ENCODE data around the gene TSN.

The TSN gene

GRCh38 chr2:121776361-121776760 is 20.9 kb downstream of the TSN start:
- no peak overlapping the region for H3K27ac Mint-ChIP-seq
- H3K4me3 Mint-ChIP-seq, result no peak overlapping the region
- no peaks in the 10 kb centered on the region for H3K27me3 Mint-ChIP-seq

GRCh38 chr2:121776885-121777698 is 21.6 kb downstream of the TSN start:
- H3K36me3 Mint-ChIP-seq, result no peaks in the 10 kb centered on the region
- no peak overlapping the region for H3K4me3 Mint-ChIP-seq
- no peaks in the 10 kb centered on the region for H3K4me1 Mint-ChIP-seq (ENCODE audit: low read depth)
- H3K9me3 Mint-ChIP-seq (ENCODE audit: low read depth), result no peaks in the 10 kb centered on the region
- no peak overlapping the region for H3K27ac Mint-ChIP-seq
- H3K27me3 Mint-ChIP-seq, result no peaks in the 10 kb centered on the region

More at GRCh38 chr2:121776361-121776760, 20.9 kb downstream of the TSN start:
- no peaks in the 10 kb centered on the region for H3K4me1 Mint-ChIP-seq (ENCODE audit: low read depth)
- no peaks in the 10 kb centered on the region for H3K36me3 Mint-ChIP-seq
- H3K9me3 Mint-ChIP-seq (ENCODE audit: low read depth), result no peaks in the 10 kb centered on the region

- H3K27ac Mint-ChIP-seq, result no peak overlapping the region
- H3K9me3 Mint-ChIP-seq (ENCODE audit: low read depth), result no peaks in the 10 kb centered on the region
- no peak overlapping the region for H3K4me3 Mint-ChIP-seq
- no peaks in the 10 kb centered on the region for H3K4me1 Mint-ChIP-seq (ENCODE audit: low read depth)
- H3K36me3 Mint-ChIP-seq, result no peaks in the 10 kb centered on the region
- no peaks in the 10 kb centered on the region for H3K27me3 Mint-ChIP-seq
Measured at GRCh38 chr2:121777699-121778058, 22.2 kb downstream of the TSN start.

GRCh38 chr2:121778741-121779487 is 23.5 kb downstream of the TSN start:
- Mint-ChIP-seq H3K9me3 (ENCODE audit: low read depth) (no peaks in the 10 kb centered on the region), H3K27me3 (no peaks in the 10 kb centered on the region), H3K4me1 (ENCODE audit: low read depth) (no peaks in the 10 kb centered on the region), H3K36me3 (no peaks in the 10 kb centered on the region), H3K27ac (no peak overlapping the region), H3K4me3 (no peak overlapping the region)

GRCh38 chr2:121783180-121783579 is 27.7 kb downstream of the TSN start:
- H3K9me3 Mint-ChIP-seq (ENCODE audit: low read depth), result no peaks in the 10 kb centered on the region
- H3K4me1 Mint-ChIP-seq (ENCODE audit: low read depth), result no peaks in the 10 kb centered on the region
- H3K27ac Mint-ChIP-seq, result no peak overlapping the region
- H3K4me3 Mint-ChIP-seq, result no peak overlapping the region
- H3K27me3 Mint-ChIP-seq, result no peaks in the 10 kb centered on the region
- H3K36me3 Mint-ChIP-seq, result no peaks in the 10 kb centered on the region

GRCh38 chr2:121788685-121789084 is 33.2 kb downstream of the TSN start:
- Mint-ChIP-seq H3K4me3 (no peak overlapping the region), H3K9me3 (ENCODE audit: low read depth) (no peaks in the 10 kb centered on the region), H3K27ac (no peak overlapping the region), H3K4me1 (ENCODE audit: low read depth) (no peaks in the 10 kb centered on the region), H3K36me3 (no peaks in the 10 kb centered on the region), H3K27me3 (peaks cover 5% of the 10 kb centered on the region)

GRCh38 chr2:121790276-121790956 is 35.0 kb downstream of the TSN start:
- Mint-ChIP-seq H3K4me1 (ENCODE audit: low read depth) (no peaks in the 10 kb centered on the region), H3K4me3 (no peak overlapping the region), H3K36me3 (no peaks in the 10 kb centered on the region), H3K27me3 (peaks cover 8% of the 10 kb centered on the region), H3K27ac (no peak overlapping the region), H3K9me3 (ENCODE audit: low read depth) (no peaks in the 10 kb centered on the region)

- H3K27me3 Mint-ChIP-seq, result peaks cover 12% of the 10 kb centered on the region
- H3K9me3 Mint-ChIP-seq (ENCODE audit: low read depth), result no peaks in the 10 kb centered on the region
- H3K4me1 Mint-ChIP-seq (ENCODE audit: low read depth), result no peaks in the 10 kb centered on the region
- H3K27ac Mint-ChIP-seq, result no peak overlapping the region
- H3K36me3 Mint-ChIP-seq, result no peaks in the 10 kb centered on the region
- no peak overlapping the region for H3K4me3 Mint-ChIP-seq
Measured at GRCh38 chr2:121791290-121791689, 35.8 kb downstream of the TSN start.

GRCh38 chr2:121791801-121792221 is 36.4 kb downstream of the TSN start:
- Mint-ChIP-seq H3K4me1 (ENCODE audit: low read depth) (no peaks in the 10 kb centered on the region), H3K27me3 (peaks cover 14% of the 10 kb centered on the region), H3K9me3 (ENCODE audit: low read depth) (no peaks in the 10 kb centered on the region), H3K4me3 (no peak overlapping the region), H3K36me3 (no peaks in the 10 kb centered on the region), H3K27ac (no peak overlapping the region)

- H3K4me1 Mint-ChIP-seq (ENCODE audit: low read depth), result no peaks in the 10 kb centered on the region
- no peaks in the 10 kb centered on the region for H3K36me3 Mint-ChIP-seq
- H3K9me3 Mint-ChIP-seq (ENCODE audit: low read depth), result no peaks in the 10 kb centered on the region
- H3K4me3 Mint-ChIP-seq, result no peak overlapping the region
- H3K27ac Mint-ChIP-seq, result no peak overlapping the region
- peaks cover 16% of the 10 kb centered on the region for H3K27me3 Mint-ChIP-seq
Measured at GRCh38 chr2:121793816-121794215, 38.4 kb downstream of the TSN start.

GRCh38 chr2:121794233-121794632 is 38.8 kb downstream of the TSN start:
- no peaks in the 10 kb centered on the region for H3K9me3 Mint-ChIP-seq (ENCODE audit: low read depth)
- H3K27ac Mint-ChIP-seq, result no peak overlapping the region
- H3K27me3 Mint-ChIP-seq, result peaks cover 16% of the 10 kb centered on the region
- H3K4me3 Mint-ChIP-seq, result no peak overlapping the region
- no peaks in the 10 kb centered on the region for H3K4me1 Mint-ChIP-seq (ENCODE audit: low read depth)
- no peaks in the 10 kb centered on the region for H3K36me3 Mint-ChIP-seq

GRCh38 chr2:121796239-121796638 is 40.8 kb downstream of the TSN start:
- Mint-ChIP-seq H3K9me3 (ENCODE audit: low read depth) (peaks cover 8% of the 10 kb centered on the region), H3K36me3 (no peaks in the 10 kb centered on the region), H3K4me1 (ENCODE audit: low read depth) (no peaks in the 10 kb centered on the region), H3K27me3 (peaks cover 13% of the 10 kb centered on the region), H3K4me3 (no peak overlapping the region), H3K27ac (no peak overlapping the region)

GRCh38 chr2:121798617-121799016 is 43.2 kb downstream of the TSN start:
- H3K27ac Mint-ChIP-seq, result no peak overlapping the region
- peaks cover 14% of the 10 kb centered on the region for H3K27me3 Mint-ChIP-seq
- H3K9me3 Mint-ChIP-seq (ENCODE audit: low read depth), result peaks cover 16% of the 10 kb centered on the region
- no peak overlapping the region for H3K4me3 Mint-ChIP-seq
- no peaks in the 10 kb centered on the region for H3K36me3 Mint-ChIP-seq
- H3K4me1 Mint-ChIP-seq (ENCODE audit: low read depth), result no peaks in the 10 kb centered on the region

GRCh38 chr2:121801916-121802315 is 46.5 kb downstream of the TSN start:
- Mint-ChIP-seq H3K4me1 (ENCODE audit: low read depth) (no peaks in the 10 kb centered on the region), H3K27ac (no peak overlapping the region), H3K4me3 (no peak overlapping the region), H3K9me3 (ENCODE audit: low read depth) (peaks cover 16% of the 10 kb centered on the region), H3K27me3 (peaks cover 11% of the 10 kb centered on the region), H3K36me3 (no peaks in the 10 kb centered on the region)

GRCh38 chr2:121803503-121803902 is 48.1 kb downstream of the TSN start:
- H3K4me3 Mint-ChIP-seq, result no peak overlapping the region
- H3K9me3 Mint-ChIP-seq (ENCODE audit: low read depth), result peaks cover 16% of the 10 kb centered on the region
- H3K27ac Mint-ChIP-seq, result no peak overlapping the region
- H3K36me3 Mint-ChIP-seq, result no peaks in the 10 kb centered on the region
- no peaks in the 10 kb centered on the region for H3K4me1 Mint-ChIP-seq (ENCODE audit: low read depth)
- H3K27me3 Mint-ChIP-seq, result peaks cover 10% of the 10 kb centered on the region
